H9 (cell line): ENCODE measurements around the gene KCTD2. TPM values are rescaled to one million over a fixed set of nuclear protein-coding genes. Genes with fewer than 3 reads are reported as not detected.

Experiments
- DNase-seq: peaks from one replicate; pipeline ENCODE4 v3.0.0-alpha.2; 2017
- H2AFZ ChIP-seq: one replicate; pipeline ENCODE4 v1.6.1; 2013; ENCODE audit warnings: mild to moderate bottlenecking, low read length, control low read depth, moderate library complexity
- H2AK5ac ChIP-seq: 2 replicates; pipeline ENCODE4 v1.6.1; 2013; ENCODE audit warnings: low read length, control low read depth, mixed read lengths; ENCODE audit not compliant: insufficient read length
- H2BK120ac ChIP-seq: one replicate; pipeline ENCODE4 v1.6.1; 2013; ENCODE audit warnings: low read depth, mild to moderate bottlenecking, low read length, control low read depth, inconsistent platforms; ENCODE audit not compliant: poor library complexity, severe bottlenecking
- H2BK12ac ChIP-seq: 2 replicates; pipeline ENCODE4 v1.6.1; 2013; ENCODE audit warnings: low read length, control low read depth, mixed read lengths, low read depth; ENCODE audit not compliant: insufficient read length
- H2BK15ac ChIP-seq: 2 replicates; pipeline ENCODE4 v1.6.1; 2013; ENCODE audit warnings: low read depth, low read length, control low read depth
- H2BK20ac ChIP-seq: one replicate; pipeline ENCODE4 v1.6.1; 2013; ENCODE audit warnings: low read depth, mild to moderate bottlenecking, low read length, control low read depth, inconsistent platforms; ENCODE audit not compliant: poor library complexity, severe bottlenecking
- H2BK5ac ChIP-seq: 2 replicates; pipeline ENCODE4 v1.6.1; 2013; ENCODE audit warnings: low read length, control low read depth, mixed read lengths; ENCODE audit not compliant: insufficient read length
- H3K14ac ChIP-seq: 2 replicates; pipeline ENCODE4 v1.6.1; 2013; ENCODE audit warnings: low read length, control low read depth; ENCODE audit not compliant: insufficient read depth
- H3K18ac ChIP-seq: 2 replicates; pipeline ENCODE4 v1.6.1; 2013; ENCODE audit warnings: low read depth, mild to moderate bottlenecking, mixed read lengths, low read length, control low read depth; ENCODE audit not compliant: insufficient read length
- H3K23ac ChIP-seq: 2 replicates; pipeline ENCODE4 v1.6.1; 2013; ENCODE audit warnings: low read length, control low read depth, mixed read lengths, low read depth; ENCODE audit not compliant: insufficient read length
- H3K23me2 ChIP-seq: 2 replicates; pipeline ENCODE4 v1.6.1; 2013; ENCODE audit warnings: low read depth, mild to moderate bottlenecking, mixed read lengths, low read length, control low read depth; ENCODE audit not compliant: insufficient read length, poor library complexity, severe bottlenecking
- H3K27ac ChIP-seq: 2 replicates; pipeline ENCODE4 v1.5.1; 2013; ENCODE audit warnings: low read length, control low read depth, mixed read lengths, low read depth; ENCODE audit not compliant: insufficient read length
- H3K27me3 ChIP-seq: 2 replicates; pipeline ENCODE4 v1.6.1; 2013; ENCODE audit warnings: low read length, control low read depth, inconsistent platforms; ENCODE audit not compliant: insufficient read depth
- H3K4ac ChIP-seq: 2 replicates; pipeline ENCODE4 v1.6.1; 2013; ENCODE audit warnings: low read depth, mild to moderate bottlenecking, control low read depth, inconsistent platforms, low read length, moderate library complexity
- H3K4me1 ChIP-seq: 2 replicates; pipeline ENCODE4 v1.6.1; 2013; ENCODE audit warnings: low read length, control low read depth, inconsistent platforms; ENCODE audit not compliant: insufficient read depth
- H3K4me2 ChIP-seq: 2 replicates; pipeline ENCODE4 v1.6.1; 2013; ENCODE audit warnings: low read length, control low read depth, mixed read lengths; ENCODE audit not compliant: insufficient read length, insufficient read depth
- H3K56ac ChIP-seq: 2 replicates; pipeline ENCODE4 v1.6.1; 2013; ENCODE audit warnings: low read depth, mild to moderate bottlenecking, mixed read lengths, low read length, control low read depth; ENCODE audit not compliant: insufficient read length
- H3K79me1 ChIP-seq: 2 replicates; pipeline ENCODE4 v1.6.1; 2013; ENCODE audit warnings: low read depth, mild to moderate bottlenecking, moderate library complexity, low read length, control low read depth, inconsistent platforms; ENCODE audit not compliant: insufficient read depth, poor library complexity, severe bottlenecking
- H3K79me2 ChIP-seq: 2 replicates; pipeline ENCODE4 v1.6.1; 2013; ENCODE audit warnings: low read length, control low read depth, inconsistent platforms; ENCODE audit not compliant: insufficient read depth
- H3K9ac ChIP-seq: 2 replicates; pipeline ENCODE4 v1.6.1; 2013; ENCODE audit warnings: low read length, control low read depth, mixed read lengths; ENCODE audit not compliant: insufficient read length; ENCODE audit errors: extremely low read depth
- H3K9me3 ChIP-seq: one replicate; pipeline ENCODE4 v1.6.1; 2013; ENCODE audit warnings: low read depth, low read length, inconsistent platforms; ENCODE audit not compliant: control insufficient read depth
- H3T11ph ChIP-seq: one replicate; pipeline ENCODE4 v1.6.1; 2013; ENCODE audit warnings: mild to moderate bottlenecking, low read length, control low read depth, inconsistent platforms
- H4K20me1 ChIP-seq: one replicate; pipeline ENCODE4 v1.6.1; 2013; ENCODE audit not compliant: control insufficient read depth, insufficient read length, insufficient read depth
- H4K5ac ChIP-seq: 2 replicates; pipeline ENCODE4 v1.6.1; 2013; ENCODE audit warnings: low read depth, mild to moderate bottlenecking, mixed read lengths, low read length, control low read depth; ENCODE audit not compliant: insufficient read length
- H4K8ac ChIP-seq: replicated peaks from 2 replicates; pipeline ENCODE4 v1.6.1; 2013; ENCODE audit warnings: low read length, control low read depth, mixed read lengths, low read depth; ENCODE audit not compliant: insufficient read length
- H4K91ac ChIP-seq: 2 replicates; pipeline ENCODE4 v1.6.1; 2013; ENCODE audit warnings: low read depth, mild to moderate bottlenecking, moderate library complexity, mixed read lengths, low read length, control low read depth; ENCODE audit not compliant: insufficient read length
- H3K27ac Mint-ChIP-seq, 3 experiments: 2 replicates in 2 of 3; 3 replicates in 1 of 3; pipeline ENCODE4 v1.8.0; 2020 to 2021; ENCODE audit warnings: mixed read lengths in 3 of 3, mild to moderate bottlenecking in 1 of 3, moderate library complexity in 1 of 3
- H3K27me3 Mint-ChIP-seq: 2 replicates; pipeline ENCODE4 v1.8.0; 2021; ENCODE audit warnings: low read depth, mild to moderate bottlenecking, moderate library complexity, mixed read lengths
- H3K36me3 Mint-ChIP-seq, 3 experiments: 2 replicates in 2 of 3; 3 replicates in 1 of 3; pipeline ENCODE4 v1.8.0; 2020 to 2021; ENCODE audit warnings: low read depth in 3 of 3, mixed read lengths in 3 of 3; ENCODE audit not compliant: insufficient read depth in 1 of 3
- H3K4me1 Mint-ChIP-seq, 2 experiments: 2 replicates each; pipeline ENCODE4 v1.8.0; 2020; ENCODE audit warnings: mixed read lengths in 2 of 2
- H3K4me3 Mint-ChIP-seq, 2 experiments: 2 replicates in 1 of 2; 3 replicates in 1 of 2; pipeline ENCODE4 v1.8.0; 2020 to 2021; ENCODE audit warnings: mild to moderate bottlenecking in 2 of 2, mixed read lengths in 2 of 2, moderate library complexity in 1 of 2
- H3K9me3 Mint-ChIP-seq, 2 experiments: 2 replicates in 1 of 2; 3 replicates in 1 of 2; pipeline ENCODE4 v1.8.0; 2020; ENCODE audit warnings: mild to moderate bottlenecking in 2 of 2, mixed read lengths in 2 of 2, moderate library complexity in 1 of 2
- CTCF ChIP-seq: fragments of 200-600 bp; sonication (generic); conservative IDR thresholded peaks from 3 replicates; pipeline ENCODE4 v1.8.0; 2021; ENCODE audit warnings: antibody characterized with exemption, mild to moderate bottlenecking
- WGBS: extraction: QIAGEN DNeasy Blood & Tissue Kit; methylation state at CpG from one replicate; pipeline ENCODE4 v1.1.7; 2013; ENCODE audit warnings: missing lambda C conversion rate, low lambda C conversion rate, mixed read lengths; ENCODE audit not compliant: insufficient read length; ENCODE audit errors: extremely low coverage; 5-methylcytosine and 5-hydroxymethylcytosine counted together
- total RNA-seq: library from RNA; stranded (reverse); gene quantifications from 2 replicates; pipeline ENCODE4 v1.2.1, GENCODE V29; 2021

Gene KCTD2
- total RNA-seq, 1 experiment from 2014 or later, result 40.1 TPM

DNA sequence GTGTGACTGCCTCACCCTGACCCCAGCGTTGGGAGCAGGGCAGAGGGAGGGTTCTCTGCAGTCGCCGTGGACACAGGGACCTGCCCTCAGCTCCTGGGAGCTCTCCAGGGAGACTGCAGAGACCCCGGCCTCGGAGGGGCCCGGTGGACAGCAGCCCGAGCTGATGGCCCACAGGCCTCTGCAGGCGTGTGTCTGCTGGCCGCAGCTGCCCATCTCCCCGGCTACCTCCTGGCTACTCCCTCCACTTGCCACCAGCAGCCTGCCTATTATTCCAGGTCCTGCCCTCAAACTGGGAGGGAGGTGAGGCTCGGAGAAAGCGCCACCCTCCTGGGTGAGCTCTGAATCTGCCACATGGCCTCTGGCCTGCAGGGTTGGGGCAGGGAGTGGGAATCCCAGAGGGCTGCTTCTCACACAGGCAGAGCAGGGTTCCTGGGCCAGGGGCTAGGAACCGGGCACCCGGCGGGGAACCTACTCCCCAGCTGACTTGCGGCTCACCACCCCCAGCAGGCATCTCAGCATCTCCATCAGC lies 47.9 kb downstream of the KCTD2 start:
- Histone ChIP-seq H3T11ph (no peak overlapping the region), H3K27ac (no peak overlapping the region)
- H3K4me1 Mint-ChIP-seq, result peaks cover 23 to 27% of the 10 kb centered on the region in 2 experiments

More for the DNA sequence above, 47.9 kb downstream of the KCTD2 start:
- WGBS, result no CpG with 5 or more reads among the region's 16 CpGs
- H3K14ac ChIP-seq, result no peak overlapping the region; the same call in 1 of the 2 replicates
- no peak for TF ChIP-seq CTCF
- H3K9me3 ChIP-seq, result no peaks in the 10 kb centered on the region
- DNase-seq, result no peak
- no peaks in the 10 kb centered on the region for H4K20me1 ChIP-seq
- no peak overlapping the region for H3K56ac ChIP-seq
- H2BK12ac ChIP-seq, result no peak overlapping the region
- H4K91ac ChIP-seq, result no peak overlapping the region
- H3K18ac ChIP-seq, result no peak overlapping the region
- no peaks in the 10 kb centered on the region; the same call in 1 of the 2 replicates for H3K79me2 ChIP-seq
- Mint-ChIP-seq H3K27me3 (no peaks in the 10 kb centered on the region), H3K9me3 (no peaks in the 10 kb centered on the region), H3K27ac (peak overlapping the region in 1 of 3 experiments; percentile 72; a peak in 1 of 7 replicates), H3K36me3 (peaks cover 2 to 28% (median 28%) of the 10 kb centered on the region in 3 experiments), H3K4me3 (no peak overlapping the region)
- H4K8ac ChIP-seq, result no peak overlapping the region
- no peak overlapping the region for H3K23ac ChIP-seq
- H3K4me1 ChIP-seq, result no peaks in the 10 kb centered on the region; the same call in 1 of the 2 replicates
- no peaks in the 10 kb centered on the region for H3K23me2 ChIP-seq
- H3K27me3 ChIP-seq, result no peaks in the 10 kb centered on the region
- H2BK5ac ChIP-seq, result no peak overlapping the region
- no peak overlapping the region for H2BK120ac ChIP-seq
- no peak overlapping the region for H3K9ac ChIP-seq
- no peak overlapping the region for H4K5ac ChIP-seq
- no peak overlapping the region for H2BK15ac ChIP-seq
- H2BK20ac ChIP-seq, result no peak overlapping the region
- no peak overlapping the region for H3K4me2 ChIP-seq
- no peak overlapping the region for H2AK5ac ChIP-seq
- no peak overlapping the region for H2AFZ ChIP-seq
- no peaks in the 10 kb centered on the region for H3K79me1 ChIP-seq
- no peak overlapping the region for H3K4ac ChIP-seq
